ENCODE results near the gene PLCB1. TPM values are rescaled to one million over a fixed set of nuclear protein-coding genes. Genes with fewer than 3 reads are reported as not detected.

Gene PLCB1
- total RNA-seq, 2 experiments from 2014 or later = 6.1 to 6.2 TPM

DNA sequence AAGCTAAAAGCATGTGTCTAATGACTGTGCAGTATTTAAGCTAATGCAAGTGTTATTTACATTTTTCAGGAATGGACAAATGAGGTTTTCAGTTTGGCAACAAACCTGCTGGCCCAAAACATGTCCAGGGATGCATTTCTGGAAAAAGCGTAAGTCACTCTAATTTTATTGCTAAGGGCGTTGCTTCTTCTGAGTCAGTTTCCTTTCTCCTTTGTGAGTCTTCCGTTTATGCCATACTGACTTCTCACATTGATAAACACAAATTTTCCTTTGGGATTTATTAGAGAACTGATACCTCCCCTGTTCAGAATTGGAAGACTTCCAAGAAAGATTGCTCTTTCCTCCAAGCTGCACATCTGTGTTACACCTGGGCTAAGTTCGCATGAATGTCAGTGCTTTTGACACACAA is 514.0 kb downstream of the PLCB1 start:
- Mint-ChIP-seq H3K27ac (no peak overlapping the region), H3K36me3 (no peaks in the 10 kb centered on the region), H3K27me3 (no peaks in the 10 kb centered on the region), H3K4me1 (peaks cover 4% of the 10 kb centered on the region), H3K9me3 (peaks cover 2% of the 10 kb centered on the region), H3K4me3 (no peak overlapping the region)
- ATAC-seq (ENCODE audit: low read depth) (no peak), DNase-seq (no peak)
- POLR2A ChIA-PET = no interaction called here

DNA sequence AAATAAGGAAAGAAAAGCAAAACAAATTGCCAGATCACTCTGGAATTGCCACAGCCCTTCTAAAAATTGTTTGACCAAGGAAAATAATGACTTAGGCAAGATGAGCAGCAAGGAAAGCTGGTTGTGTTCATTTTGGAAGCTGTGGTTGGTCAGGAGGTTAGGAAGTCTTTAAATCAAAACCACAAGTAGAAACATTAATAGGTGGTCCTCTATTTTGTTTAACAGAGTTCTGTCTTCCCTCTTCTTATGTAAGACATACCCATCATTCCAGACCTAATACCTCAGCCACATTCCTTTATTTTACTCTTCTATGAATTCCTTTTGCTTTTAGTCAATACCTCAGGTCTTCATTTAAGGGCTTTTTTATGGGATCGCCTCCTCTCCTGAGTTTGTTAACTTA is 514.6 kb downstream of the PLCB1 start:
- POLR2A ChIA-PET = no interaction called here
- no peaks in the 10 kb centered on the region for H3K36me3 Mint-ChIP-seq
- H3K4me1 Mint-ChIP-seq = peaks cover 4% of the 10 kb centered on the region
- peaks cover 2% of the 10 kb centered on the region for H3K9me3 Mint-ChIP-seq
- no peaks in the 10 kb centered on the region for H3K27me3 Mint-ChIP-seq
- no peak for DNase-seq
- ATAC-seq (ENCODE audit: low read depth) = no peak
- H3K4me3 Mint-ChIP-seq = no peak overlapping the region
- H3K27ac Mint-ChIP-seq = no peak overlapping the region

DNA sequence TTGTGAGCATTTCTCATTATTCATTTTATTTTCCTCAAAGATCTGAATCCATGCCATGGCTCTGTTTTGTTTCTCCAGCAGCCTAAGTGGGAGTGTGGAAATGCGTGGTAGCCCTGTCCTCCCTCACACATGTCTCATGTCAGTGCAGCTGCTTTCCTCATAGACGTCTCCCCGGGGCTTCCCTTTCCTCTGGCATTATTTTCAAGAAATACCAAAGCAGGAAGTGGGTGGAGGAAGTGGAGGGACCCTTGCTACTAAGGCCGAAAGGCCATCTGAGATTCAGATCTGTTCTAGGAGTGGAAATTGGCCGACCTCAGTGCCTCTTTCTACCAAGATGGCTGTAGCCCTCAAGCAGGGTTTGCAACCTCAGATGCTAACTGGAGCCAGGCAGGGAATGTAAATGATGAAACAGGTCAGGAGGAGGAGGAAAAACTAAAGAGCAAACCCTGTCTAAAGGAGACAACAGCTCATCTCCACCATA is 515.9 kb downstream of the PLCB1 start:
- peaks cover 4% of the 10 kb centered on the region for H3K4me1 Mint-ChIP-seq
- H3K9me3 Mint-ChIP-seq = peaks cover 2% of the 10 kb centered on the region
- ATAC-seq (ENCODE audit: low read depth) (no peak), DNase-seq (no peak)
- no peak overlapping the region for H3K4me3 Mint-ChIP-seq
- H3K27ac Mint-ChIP-seq = no peak overlapping the region
- H3K27me3 Mint-ChIP-seq = no peaks in the 10 kb centered on the region
- POLR2A ChIA-PET = no interaction called here
- no peaks in the 10 kb centered on the region for H3K36me3 Mint-ChIP-seq

DNA sequence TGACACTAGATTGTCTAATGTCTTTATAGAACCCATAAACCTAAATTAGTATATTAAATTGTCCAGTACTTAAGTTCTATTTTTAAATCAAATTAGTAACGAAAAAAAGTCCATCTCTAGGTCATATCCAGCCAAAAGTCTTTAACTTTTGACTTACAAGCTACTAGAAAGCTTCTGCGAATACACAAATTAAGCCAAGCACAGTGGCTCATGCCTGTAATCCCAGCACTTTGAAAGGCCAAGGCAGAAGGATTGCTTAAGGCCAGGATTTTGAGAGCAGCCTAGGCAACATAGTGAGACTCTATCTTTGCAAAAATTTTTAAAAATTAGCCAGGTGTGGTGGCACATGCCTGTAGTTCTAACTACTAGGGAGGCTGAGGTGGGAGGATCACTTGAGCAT is 516.4 kb downstream of the PLCB1 start:
- no peak for ATAC-seq (ENCODE audit: low read depth)
- H3K27me3 Mint-ChIP-seq = no peaks in the 10 kb centered on the region
- POLR2A ChIA-PET = no interaction called here
- no peaks in the 10 kb centered on the region for H3K36me3 Mint-ChIP-seq
- no peak overlapping the region for H3K27ac Mint-ChIP-seq
- H3K9me3 Mint-ChIP-seq = no peaks in the 10 kb centered on the region
- no peak for DNase-seq
- H3K4me1 Mint-ChIP-seq = peaks cover 4% of the 10 kb centered on the region
- no peak overlapping the region for H3K4me3 Mint-ChIP-seq

DNA sequence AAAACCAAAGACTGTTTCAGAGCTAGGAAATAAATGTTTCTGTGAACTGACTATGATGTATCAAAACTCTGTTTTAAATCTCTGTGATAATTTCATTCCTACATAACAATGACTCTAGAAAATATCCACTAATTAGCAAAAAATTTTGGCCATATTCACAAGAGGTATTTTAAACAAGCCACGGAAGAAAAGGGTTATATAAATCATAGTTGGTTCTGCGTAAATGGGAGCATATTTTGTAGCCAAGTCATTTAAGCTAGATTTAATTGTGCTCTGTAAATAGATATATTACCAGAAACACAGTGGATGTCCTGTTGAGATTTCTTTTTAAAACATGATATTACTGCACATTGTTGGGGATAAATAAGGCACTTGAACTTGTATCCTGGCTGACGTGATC is 520.3 kb downstream of the PLCB1 start:
- POLR2A ChIA-PET = no interaction called here
- no peak overlapping the region for H3K27ac Mint-ChIP-seq
- no peak overlapping the region for H3K4me3 Mint-ChIP-seq
- H3K9me3 Mint-ChIP-seq = peaks cover 2% of the 10 kb centered on the region
- no peaks in the 10 kb centered on the region for H3K27me3 Mint-ChIP-seq
- no peak for ATAC-seq (ENCODE audit: low read depth)
- H3K36me3 Mint-ChIP-seq = no peaks in the 10 kb centered on the region
- DNase-seq = no peak
- H3K4me1 Mint-ChIP-seq = peaks cover 4% of the 10 kb centered on the region

DNA sequence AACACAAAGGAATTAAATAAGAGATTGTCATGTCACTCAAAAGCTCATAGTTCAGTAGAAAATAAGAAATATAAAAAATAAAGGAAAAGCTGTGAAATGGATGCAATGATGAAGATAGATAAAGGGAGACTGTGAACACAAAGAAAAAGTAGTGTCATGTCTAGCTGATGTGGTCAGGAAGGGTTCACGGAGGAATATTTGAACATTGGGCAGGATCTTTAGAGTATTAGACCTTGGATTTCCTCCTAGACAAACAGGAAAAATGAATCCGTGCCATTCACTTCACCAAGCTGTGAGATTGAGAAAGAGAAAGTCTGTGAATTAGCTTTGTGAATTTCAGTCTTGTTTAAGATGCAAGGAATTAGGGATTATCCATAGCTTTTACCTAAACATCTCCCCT is 522.4 kb downstream of the PLCB1 start:
- Mint-ChIP-seq H3K4me1 (no peaks in the 10 kb centered on the region), H3K4me3 (no peak overlapping the region), H3K27ac (no peak overlapping the region), H3K9me3 (peaks cover 2% of the 10 kb centered on the region), H3K27me3 (no peaks in the 10 kb centered on the region), H3K36me3 (no peaks in the 10 kb centered on the region)
- ATAC-seq (ENCODE audit: low read depth) (no peak), DNase-seq (no peak)
- POLR2A ChIA-PET = no interaction called here

DNA sequence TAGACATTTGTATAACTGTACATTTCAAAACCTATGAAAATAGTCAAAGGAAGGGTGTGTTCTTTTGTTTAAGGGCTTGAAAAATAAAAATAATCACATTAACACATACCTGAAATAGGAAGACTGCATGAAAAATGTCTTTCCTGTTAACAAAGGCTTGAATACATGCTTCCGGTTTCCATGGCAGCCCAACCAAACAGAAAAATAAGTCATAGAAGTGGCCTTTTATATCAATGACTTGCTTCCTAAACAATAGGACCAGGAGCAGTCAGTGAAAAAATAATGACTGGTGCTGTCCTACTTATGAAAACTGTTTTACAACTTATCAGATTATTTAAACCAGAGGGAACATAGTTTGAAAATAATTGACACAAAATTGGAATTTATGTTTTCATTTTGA is 524.3 kb downstream of the PLCB1 start:
- POLR2A ChIA-PET = no interaction called here
- no peak overlapping the region for H3K27ac Mint-ChIP-seq
- no peaks in the 10 kb centered on the region for H3K4me1 Mint-ChIP-seq
- peaks cover 2% of the 10 kb centered on the region for H3K9me3 Mint-ChIP-seq
- no peaks in the 10 kb centered on the region for H3K27me3 Mint-ChIP-seq
- H3K36me3 Mint-ChIP-seq = no peaks in the 10 kb centered on the region
- H3K4me3 Mint-ChIP-seq = no peak overlapping the region
- no peak for DNase-seq
- ATAC-seq (ENCODE audit: low read depth) = no peak

DNA sequence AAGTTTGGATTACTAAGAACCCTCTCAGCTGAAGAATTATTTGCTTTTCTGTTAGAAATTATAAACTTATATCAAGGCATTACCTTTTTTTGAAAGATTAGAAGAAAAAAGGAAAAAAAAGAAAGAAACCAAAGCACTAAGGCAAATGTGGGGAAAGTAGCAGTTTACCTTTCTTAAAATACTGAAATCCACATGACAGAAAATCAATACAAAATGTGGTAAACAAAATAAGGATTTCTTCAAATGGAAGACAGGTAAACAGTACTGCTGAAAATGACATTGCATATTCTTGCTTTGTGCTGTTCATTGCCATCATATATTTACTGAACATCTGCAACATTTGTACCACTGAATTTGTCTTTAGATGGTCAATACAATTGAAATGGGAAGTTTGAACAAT is 525.6 kb downstream of the PLCB1 start:
- H3K27ac Mint-ChIP-seq = no peak overlapping the region
- no peaks in the 10 kb centered on the region for H3K27me3 Mint-ChIP-seq
- H3K36me3 Mint-ChIP-seq = no peaks in the 10 kb centered on the region
- POLR2A ChIA-PET = no interaction called here
- no peaks in the 10 kb centered on the region for H3K4me1 Mint-ChIP-seq
- DNase-seq (no peak), ATAC-seq (ENCODE audit: low read depth) (no peak)
- peaks cover 2% of the 10 kb centered on the region for H3K9me3 Mint-ChIP-seq
- no peak overlapping the region for H3K4me3 Mint-ChIP-seq

DNA sequence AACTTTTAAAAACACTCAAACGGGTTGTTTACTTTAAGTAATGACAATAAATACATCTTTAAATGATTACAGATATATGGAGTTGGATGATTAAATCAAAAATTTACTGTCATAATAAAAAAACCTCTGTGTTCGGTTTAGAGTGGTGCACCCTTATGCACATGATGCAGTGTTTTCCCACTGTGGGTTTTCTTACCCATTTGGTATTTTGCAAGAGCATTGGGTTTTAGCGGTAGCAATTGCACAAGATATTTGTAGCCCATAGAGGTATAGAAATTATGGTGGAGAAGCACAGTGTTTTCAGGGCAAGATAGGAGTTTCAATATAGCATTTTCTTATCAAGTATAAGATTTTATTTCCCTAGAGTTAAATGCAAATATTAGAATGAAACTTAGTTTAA is 526.0 kb downstream of the PLCB1 start:
- DNase-seq = no peak
- Mint-ChIP-seq H3K9me3 (peaks cover 2% of the 10 kb centered on the region), H3K27me3 (no peaks in the 10 kb centered on the region), H3K4me3 (no peak overlapping the region), H3K4me1 (no peaks in the 10 kb centered on the region), H3K36me3 (no peaks in the 10 kb centered on the region), H3K27ac (no peak overlapping the region)
- no peak for ATAC-seq (ENCODE audit: low read depth)
- POLR2A ChIA-PET = no interaction called here

DNA sequence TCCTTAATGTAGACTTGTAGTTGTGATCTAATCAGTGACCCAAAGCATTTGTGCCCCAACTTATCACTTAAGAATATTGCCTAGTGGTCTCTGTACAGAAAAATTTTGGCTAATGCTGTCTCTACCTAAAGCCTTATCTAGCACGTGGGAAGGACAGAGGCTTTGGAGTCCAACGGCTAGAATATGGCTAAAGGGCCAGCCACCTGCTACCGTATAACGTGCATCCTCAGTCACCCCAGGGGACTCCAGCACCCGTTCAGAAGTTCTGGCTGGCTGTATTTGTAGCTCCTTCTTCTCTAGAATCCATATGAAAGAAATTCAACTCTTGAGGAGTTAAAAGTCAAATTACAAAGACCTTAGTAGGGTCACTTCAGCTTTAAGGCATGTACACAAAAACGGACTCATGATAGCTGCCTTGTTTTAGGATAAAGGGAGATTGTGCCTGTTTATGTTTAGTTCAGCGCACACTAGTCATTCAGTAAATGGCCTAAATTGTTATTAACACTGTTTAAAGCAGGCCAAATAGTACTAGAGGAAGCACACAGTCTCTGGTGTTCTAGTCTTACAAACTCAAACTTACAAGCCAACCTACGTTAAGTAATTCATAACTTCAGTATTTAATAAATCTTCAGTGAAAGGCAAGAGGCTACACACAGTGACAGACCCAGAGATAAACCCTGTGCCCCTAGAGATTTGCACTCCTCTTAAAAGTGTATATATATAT is 529.3 kb downstream of the PLCB1 start:
- H3K4me1 Mint-ChIP-seq = no peaks in the 10 kb centered on the region
- H3K9me3 Mint-ChIP-seq = peaks cover 2% of the 10 kb centered on the region
- POLR2A ChIA-PET = no interaction called here
- no peaks in the 10 kb centered on the region for H3K27me3 Mint-ChIP-seq
- ATAC-seq (ENCODE audit: low read depth) (no peak), DNase-seq (no peak)
- H3K36me3 Mint-ChIP-seq = no peaks in the 10 kb centered on the region
- H3K4me3 Mint-ChIP-seq = no peak overlapping the region
- H3K27ac Mint-ChIP-seq = no peak overlapping the region

DNA sequence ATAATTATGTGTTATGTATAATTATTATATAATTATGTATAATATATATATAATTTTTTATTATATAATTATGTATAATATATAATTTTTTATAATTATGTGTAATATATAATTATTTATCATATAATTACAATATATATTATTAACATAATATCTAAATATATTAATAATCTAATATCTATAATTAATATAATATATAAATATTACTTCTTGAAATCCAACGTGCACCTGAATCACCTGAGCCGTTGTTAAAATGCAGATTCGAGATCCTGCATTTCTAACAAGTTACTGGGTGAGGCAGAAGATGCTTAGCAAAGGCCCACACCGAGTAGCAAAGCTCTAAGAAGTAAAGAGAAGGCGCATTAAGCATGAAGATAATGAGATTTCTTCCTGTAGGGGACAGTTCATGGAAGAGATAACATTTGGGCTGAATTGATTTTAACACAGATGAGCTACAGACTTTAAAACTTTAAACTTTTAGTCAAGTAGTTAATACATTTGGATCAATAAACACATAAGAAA is 530.4 kb downstream of the PLCB1 start:
- Mint-ChIP-seq H3K4me1 (no peaks in the 10 kb centered on the region), H3K27me3 (no peaks in the 10 kb centered on the region), H3K36me3 (no peaks in the 10 kb centered on the region), H3K9me3 (no peaks in the 10 kb centered on the region), H3K4me3 (no peak overlapping the region), H3K27ac (no peak overlapping the region)
- peak; percentile 10 for ATAC-seq (ENCODE audit: low read depth)
- no peak for DNase-seq
- POLR2A ChIA-PET = no interaction called here

DNA sequence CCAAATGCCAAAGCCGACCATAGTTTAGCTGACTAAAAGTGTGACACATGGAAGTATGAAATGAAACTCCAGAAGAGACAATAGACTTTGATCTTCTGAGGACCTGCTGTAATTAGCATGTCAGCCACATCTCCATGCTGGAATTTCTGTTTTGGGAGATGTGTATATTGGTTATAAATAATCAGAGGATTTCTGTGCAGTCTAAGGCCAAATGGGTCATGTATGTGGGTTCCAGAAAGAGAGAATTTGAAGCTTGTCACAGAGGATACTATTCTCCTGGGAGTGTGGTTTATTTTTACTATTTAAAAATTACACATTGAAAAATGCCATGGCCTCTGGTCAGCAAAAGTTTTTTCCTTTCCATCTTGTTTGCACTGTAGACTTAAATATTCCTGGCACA is 531.4 kb downstream of the PLCB1 start:
- no peaks in the 10 kb centered on the region for H3K36me3 Mint-ChIP-seq
- POLR2A ChIA-PET = no interaction called here
- H3K9me3 Mint-ChIP-seq = no peaks in the 10 kb centered on the region
- no peak overlapping the region for H3K4me3 Mint-ChIP-seq
- H3K27ac Mint-ChIP-seq = no peak overlapping the region
- ATAC-seq (ENCODE audit: low read depth) = no peak
- DNase-seq = no peak
- no peaks in the 10 kb centered on the region for H3K4me1 Mint-ChIP-seq
- H3K27me3 Mint-ChIP-seq = no peaks in the 10 kb centered on the region

DNA sequence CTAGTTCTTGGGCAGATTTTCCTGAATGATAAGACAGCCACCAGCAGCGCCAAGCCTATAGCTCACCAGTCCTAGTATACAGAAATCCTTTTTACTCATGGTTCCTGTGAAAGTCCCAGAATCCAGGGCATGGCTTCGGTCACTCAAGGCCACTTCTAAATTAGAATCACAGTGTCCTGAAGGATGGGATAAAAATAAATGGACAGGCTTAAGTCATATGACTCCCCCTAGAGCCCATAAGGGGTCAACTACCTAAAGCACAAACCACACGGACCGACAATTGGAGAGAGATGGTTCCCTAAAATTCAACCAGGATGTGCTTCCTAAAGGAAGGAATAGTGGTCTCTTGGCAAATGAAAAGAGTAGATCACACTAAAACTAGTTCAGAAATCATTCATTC is 532.7 kb downstream of the PLCB1 start:
- Mint-ChIP-seq H3K27ac (no peak overlapping the region), H3K9me3 (no peaks in the 10 kb centered on the region), H3K4me1 (no peaks in the 10 kb centered on the region), H3K36me3 (no peaks in the 10 kb centered on the region), H3K27me3 (no peaks in the 10 kb centered on the region), H3K4me3 (no peak overlapping the region)
- POLR2A ChIA-PET = no interaction called here
- no peak for DNase-seq
- no peak for ATAC-seq (ENCODE audit: low read depth)

DNA sequence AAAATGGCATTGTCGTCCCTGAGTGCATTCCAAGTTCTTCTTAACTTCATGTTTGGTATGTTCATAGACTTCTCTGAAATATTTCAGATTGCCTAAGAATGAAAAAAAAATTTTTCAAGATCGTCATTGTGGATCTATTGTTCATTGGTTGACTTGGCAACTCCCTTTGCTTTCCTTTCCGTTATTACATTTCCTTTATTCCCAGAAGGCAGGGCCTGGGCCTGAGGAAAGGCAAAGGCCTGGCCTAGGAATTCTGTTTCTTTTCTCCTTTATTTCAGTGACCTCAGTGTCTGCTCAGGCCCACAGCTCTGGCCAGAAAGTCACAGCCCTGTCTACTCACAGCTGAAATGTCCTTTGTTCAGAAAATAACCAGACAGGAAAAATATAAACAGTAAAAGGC is 535.2 kb downstream of the PLCB1 start:
- no peak for DNase-seq
- H3K36me3 Mint-ChIP-seq = no peaks in the 10 kb centered on the region
- H3K27ac Mint-ChIP-seq = no peak overlapping the region
- no peak overlapping the region for H3K4me3 Mint-ChIP-seq
- no peaks in the 10 kb centered on the region for H3K9me3 Mint-ChIP-seq
- no peaks in the 10 kb centered on the region for H3K27me3 Mint-ChIP-seq
- ATAC-seq (ENCODE audit: low read depth) = no peak
- POLR2A ChIA-PET = no interaction called here
- peaks cover 6% of the 10 kb centered on the region for H3K4me1 Mint-ChIP-seq

Data from activated naive CD8-positive, alpha-beta T cell treated with anti-CD3 and anti-CD28 coated beads, Interleukin-2, amount 10 ng/mL, durations not matched to agents 7 days and 5 days (primary cell).